GM21526 (cell line): ENCODE measurements around the gene KCNJ13.

Experiments
- ATAC-seq: cut with Tn5 transposase; IDR thresholded peaks from one replicate; pipeline ENCODE4 v1.9.1; 2021; ENCODE audit warnings: moderate library complexity; ENCODE audit not compliant: unreplicated experiment, low FRiP score

The KCNJ13 gene

DNA sequence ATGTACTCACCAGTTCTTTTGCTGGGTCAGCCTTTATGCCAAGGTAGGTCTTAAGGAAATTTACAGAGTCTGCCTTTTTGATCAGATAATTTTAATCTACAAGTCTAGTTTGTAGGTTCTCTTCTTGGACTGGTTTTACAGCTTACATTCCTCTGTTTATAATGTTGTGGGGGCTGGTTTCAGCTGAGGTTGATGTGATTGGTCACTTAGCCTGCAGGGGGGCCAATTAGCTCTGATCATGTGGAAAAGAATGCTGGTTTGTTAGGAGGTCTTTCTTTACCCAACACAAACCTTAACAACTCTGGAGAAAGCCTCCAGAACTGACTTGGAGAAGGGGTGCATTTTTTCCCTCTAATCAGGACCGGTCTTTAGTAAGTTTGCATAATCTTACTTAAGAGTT lies at the start of gene KCNJ13:
KCNJ13 (minus strand) TSS at position 131 of the 400 bp plus-strand sequence. CDS start 5,203 bp downstream, outside the sequence.
- no peak for ATAC-seq

GRCh38 chr2:232817756-232818155 lies 41.4 kb upstream of the KCNJ13 start:
- no peak for ATAC-seq

- no peak for ATAC-seq
Measured at GRCh38 chr2:232816657-232817056, 40.3 kb upstream of the KCNJ13 start.

DNA sequence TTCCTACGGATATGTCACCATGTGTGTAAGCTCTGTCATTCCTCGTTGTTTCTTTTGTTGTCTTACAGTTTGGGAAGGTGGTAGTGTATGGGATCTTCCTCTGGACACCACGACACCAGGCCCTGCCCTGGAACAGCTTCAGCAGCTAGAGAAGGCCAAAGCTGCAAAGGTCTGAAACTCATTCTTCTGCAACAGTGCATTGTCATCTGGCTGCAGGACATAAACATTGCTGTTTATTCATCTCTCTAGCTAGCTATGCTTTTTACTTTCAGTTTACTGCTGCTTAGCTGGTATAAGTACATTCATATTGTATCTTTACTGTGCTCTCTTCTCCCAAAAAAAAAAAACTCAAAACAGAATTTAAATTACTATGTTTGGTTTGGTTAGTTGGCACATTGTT lies 39.2 kb upstream of the KCNJ13 start:
- ATAC-seq: no peak

DNA sequence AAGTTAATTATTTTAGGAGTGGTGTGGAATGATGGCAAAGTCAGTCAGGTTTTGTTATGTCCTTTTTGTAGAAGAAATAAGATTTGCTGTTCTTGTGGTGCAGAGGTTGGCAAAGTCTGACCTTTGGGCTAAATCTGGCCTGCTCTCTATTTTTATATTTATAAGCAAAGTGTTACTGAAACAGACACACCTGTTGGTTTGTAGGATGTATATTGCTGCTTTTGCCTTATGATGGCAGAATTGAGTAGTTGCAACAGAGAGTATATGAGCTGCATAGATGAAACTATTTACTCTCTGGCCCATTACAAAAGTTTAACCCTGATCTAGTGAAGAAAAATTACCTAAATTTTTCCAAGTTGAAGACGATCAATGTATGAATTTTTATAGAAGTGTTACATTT lies 34.1 kb upstream of the KCNJ13 start:
- no peak for ATAC-seq

DNA sequence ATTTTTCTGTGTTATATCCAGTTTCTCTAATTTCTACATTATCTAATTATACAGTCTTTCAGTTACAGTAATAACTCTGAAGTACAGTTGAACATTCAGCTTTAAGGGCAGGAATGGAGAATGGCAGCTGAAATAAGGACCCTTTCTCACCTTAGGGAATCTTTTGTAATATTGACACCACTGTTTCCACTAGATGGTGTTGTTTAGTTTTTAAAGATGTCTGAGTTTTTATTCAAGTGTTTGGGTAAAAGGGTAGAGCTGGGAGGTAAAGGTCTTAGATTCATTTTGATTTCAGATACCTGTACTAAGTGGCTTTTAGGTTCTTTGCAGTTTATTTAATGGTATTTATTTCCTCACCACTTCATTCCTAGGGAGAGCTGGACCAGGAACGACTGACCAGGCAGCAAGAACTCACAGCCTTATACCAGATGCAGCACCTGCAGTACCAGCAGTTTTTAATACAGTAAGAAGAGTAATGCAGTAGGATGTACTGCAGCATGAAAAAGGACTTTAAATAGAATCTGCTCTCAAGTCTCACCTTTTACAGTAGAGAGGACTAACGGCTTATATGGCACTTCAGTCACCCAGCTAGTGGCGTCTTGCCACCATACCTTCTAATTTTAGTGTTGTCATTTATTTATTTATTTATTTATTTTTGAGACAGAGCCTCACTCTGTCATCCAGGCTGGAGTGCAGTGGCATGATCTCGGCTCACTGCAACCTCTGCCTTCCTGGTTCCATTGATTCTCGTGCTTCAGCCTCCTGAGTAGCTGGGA lies 33.2 kb upstream of the KCNJ13 start:
- ATAC-seq: no peak

- ATAC-seq: no peak
Measured at GRCh38 chr2:232802091-232802490, 25.7 kb upstream of the KCNJ13 start.

DNA sequence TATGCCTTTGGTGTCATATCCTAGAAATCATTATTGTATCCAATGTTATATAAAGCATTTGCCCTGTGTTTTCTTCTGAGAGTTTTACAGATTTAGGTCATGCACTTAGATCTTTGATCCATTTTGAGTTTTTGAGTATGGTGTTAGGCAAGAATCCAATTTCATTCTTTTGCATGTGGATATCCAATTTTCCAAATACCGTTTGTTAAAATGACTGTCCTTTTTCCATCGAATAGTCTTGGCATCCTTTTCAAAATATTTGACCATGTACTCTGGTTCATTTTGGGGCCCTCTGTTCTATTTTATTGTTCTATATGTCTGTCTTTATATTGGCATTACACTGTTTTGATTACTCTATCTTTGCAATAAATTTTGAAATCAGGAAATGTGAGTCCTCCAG lies 23.8 kb upstream of the KCNJ13 start:
- ATAC-seq: no peak

DNA sequence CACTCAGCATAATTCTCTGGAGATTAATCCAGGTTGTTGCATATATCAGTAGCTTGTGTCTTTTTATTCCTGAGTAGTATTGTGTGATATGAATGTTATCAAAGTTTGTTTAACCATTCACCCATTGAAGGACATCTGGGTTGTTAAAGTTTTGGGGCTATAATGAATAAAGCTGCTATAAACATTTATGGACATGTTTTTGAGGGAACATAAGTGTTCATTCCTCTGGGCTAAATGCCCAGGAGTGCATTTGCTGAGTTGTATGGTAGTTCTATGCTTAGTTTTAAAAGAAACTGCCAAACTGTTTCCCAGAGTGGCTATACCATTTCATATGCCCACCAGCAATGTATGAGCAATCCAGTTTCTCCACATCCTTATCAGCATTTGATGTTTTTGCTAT lies 21.8 kb upstream of the KCNJ13 start:
- no peak for ATAC-seq

- ATAC-seq: no peak
Measured at GRCh38 chr2:232795920-232796319, 19.6 kb upstream of the KCNJ13 start.

DNA sequence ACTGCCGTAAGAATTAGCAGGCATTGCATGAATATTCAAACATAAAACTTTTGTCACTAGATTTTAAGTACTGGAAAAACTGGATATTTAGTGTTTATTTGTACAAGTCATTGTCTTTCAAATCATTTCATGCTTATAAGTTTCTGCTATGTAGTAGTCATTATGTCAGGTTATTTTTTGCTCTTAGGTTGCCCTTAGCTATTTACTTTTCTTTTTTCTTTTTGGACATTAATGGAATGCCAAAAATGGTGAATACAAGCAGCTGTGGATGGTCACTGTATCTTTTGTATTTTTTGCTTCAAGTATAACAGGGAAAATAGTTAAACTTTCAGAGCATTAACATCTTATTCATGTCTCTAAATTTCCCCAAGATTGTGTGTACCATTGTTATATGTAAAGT lies 18.6 kb upstream of the KCNJ13 start:
- ATAC-seq: no peak

DNA sequence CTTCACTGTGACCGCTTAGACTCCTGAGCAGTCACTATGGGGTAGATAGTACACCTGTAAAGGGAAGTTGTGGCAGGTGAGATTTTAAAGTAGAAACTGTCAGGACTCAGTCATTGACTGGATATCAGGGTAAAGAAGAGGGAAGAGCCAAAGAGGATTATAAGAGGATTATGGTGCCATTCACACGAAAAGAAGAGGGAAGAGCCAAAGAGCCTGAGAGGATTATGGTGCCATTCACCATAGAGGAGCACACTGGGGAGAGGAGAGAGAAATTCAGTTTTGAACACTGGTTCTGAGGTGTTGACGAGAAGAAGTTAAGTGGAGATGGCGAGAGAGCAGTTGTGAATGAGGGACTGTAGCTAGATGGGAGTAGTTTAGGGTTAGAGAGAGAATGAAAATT lies 16.9 kb upstream of the KCNJ13 start:
- no peak for ATAC-seq

DNA sequence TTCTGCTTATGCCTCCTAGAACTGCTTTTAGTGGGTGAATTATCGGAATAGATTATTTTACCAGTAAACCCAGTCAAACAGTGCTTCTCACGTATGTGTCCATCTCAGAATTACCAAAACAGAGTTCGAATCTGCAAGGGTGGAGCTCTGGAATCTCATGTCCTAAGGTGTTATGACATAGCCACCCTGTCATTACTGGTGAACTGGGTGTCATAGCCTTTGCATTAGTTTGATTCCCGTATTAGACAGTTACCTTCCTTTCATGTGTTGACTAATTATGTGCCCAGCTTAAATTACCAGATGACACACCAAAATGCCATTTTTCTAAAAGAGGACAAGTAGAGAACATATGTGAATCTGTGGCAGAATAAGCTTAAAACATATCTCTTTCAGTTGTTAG lies 15.2 kb upstream of the KCNJ13 start:
- no peak for ATAC-seq

GRCh38 chr2:232789082-232789481 lies 12.7 kb upstream of the KCNJ13 start:
- no peak for ATAC-seq

DNA sequence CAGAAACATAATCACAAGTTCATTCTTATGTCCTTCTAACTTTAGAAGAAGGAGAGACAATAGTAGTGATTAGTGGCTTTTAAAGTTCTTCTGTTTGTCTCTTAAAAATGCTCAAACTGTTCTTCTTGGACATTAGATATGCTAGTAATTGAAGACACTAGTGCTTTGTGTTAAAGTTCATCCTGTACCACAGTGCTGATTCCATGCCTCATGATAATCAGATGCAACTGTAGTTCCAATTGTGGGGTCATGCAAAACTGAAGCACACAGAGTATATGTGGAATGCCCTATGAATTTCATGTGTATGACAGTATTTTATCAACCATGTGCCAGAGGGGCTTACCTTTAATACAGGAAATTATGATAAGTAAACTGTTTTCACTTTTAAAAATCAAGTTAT lies 11.4 kb upstream of the KCNJ13 start:
- no peak for ATAC-seq

- no peak for ATAC-seq
Measured at GRCh38 chr2:232783278-232783677, 6.9 kb upstream of the KCNJ13 start.

GRCh38 chr2:232781765-232782164 lies 5.4 kb upstream of the KCNJ13 start:
- ATAC-seq: no peak

DNA sequence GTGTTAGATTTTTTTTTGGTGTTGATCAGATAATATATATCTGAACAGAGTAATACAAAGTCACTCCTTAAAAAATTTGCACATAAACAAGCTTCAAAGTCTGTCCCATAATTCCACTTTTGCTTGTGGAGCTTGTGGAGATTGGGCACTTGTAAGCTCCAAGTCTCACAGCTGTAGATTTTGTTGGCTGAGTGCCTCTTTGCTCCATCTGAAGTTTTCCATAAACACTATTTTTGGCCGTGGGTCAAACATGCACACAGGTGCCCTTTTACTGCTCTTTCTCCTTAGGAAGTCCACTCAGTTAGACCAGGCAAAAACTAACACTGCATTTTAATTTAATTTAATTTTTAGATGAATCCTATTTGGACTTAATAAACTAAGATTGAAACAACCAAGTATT lies 3.6 kb upstream of the KCNJ13 start:
- no peak for ATAC-seq

DNA sequence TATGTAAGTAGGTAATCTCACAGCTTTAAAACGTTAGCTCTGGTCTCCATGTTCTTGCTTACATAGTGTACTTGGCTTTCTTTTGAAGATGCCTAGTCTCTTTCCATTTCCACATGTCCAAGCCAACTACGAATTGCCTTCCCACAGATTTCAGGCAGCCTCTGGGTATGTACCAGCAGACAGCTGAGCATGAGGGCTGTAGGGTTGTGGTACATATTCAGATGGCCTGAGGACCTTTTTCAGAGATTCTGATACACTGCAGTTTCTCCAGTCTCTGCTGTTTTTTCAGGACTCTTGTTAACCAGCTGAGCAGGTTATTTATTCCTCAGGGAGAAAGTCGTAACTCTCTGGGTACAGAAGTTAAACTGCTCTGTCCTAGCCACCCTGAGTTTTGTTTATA lies 3.1 kb upstream of the KCNJ13 start:
- ATAC-seq: no peak

GRCh38 chr2:232777276-232777675 lies 911 bp upstream of the KCNJ13 start:
- ATAC-seq: no peak

DNA sequence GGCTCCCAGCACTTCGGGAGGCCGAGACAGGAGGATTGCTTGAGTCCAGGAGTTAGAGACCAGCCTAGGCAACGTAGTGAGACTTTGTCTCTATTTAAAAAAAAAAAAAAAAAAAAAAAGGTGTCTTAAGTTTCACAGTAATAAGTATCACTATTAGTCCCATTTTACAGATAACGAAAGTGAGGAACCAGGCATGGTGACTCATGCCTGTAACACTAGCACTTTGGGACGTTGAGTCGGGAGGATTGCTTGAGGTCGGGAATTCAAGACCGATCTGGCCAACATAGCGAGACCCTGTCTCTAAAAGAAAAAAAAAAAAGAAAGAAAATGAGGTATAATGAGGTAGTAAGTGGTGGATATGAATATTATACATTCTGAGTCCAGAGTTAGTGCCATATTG lies 2.5 kb downstream of the KCNJ13 start:
- no peak for ATAC-seq

- no peak for ATAC-seq
Measured at GRCh38 chr2:232772531-232772930, 3.8 kb downstream of the KCNJ13 start.

GRCh38 chr2:232771870-232772269 lies 4.5 kb downstream of the KCNJ13 start:
- ATAC-seq: no peak
